ENCODE results near the gene F2RL2. TPM values are rescaled to one million over a fixed set of nuclear protein-coding genes. Genes with fewer than 3 reads are reported as not detected.

The F2RL2 gene
- total and polyA plus RNA-seq, 2 of the 4 experiments (the other 2 are of a cell fraction), result 21.7 to 32.8 TPM

GRCh38 chr5:76664079-76664478 lies 40.9 kb upstream of the F2RL2 start:
- Histone ChIP-seq H2BK5ac (ENCODE audit: low read depth, low read length, poor library complexity, severe bottlenecking) (no peak overlapping the region), H3K4ac (ENCODE audit: low read depth, low read length) (no peak overlapping the region), H3K18ac (ENCODE audit: low read depth, low read length) (no peak overlapping the region), H3K56ac (ENCODE audit: extremely low read depth, insufficient read depth, low read length) (no peak overlapping the region), H3K9ac (ENCODE audit: low read depth, low read length) (no peak overlapping the region), H3K23ac (ENCODE audit: low read depth, low read length) (no peak overlapping the region), H2AFZ (replicated peaks; ENCODE audit: low read length, poor library complexity) (no peak overlapping the region), H3K4me1 (ENCODE audit: control insufficient read depth, insufficient read depth, low read length) (peaks cover 3% of the 10 kb centered on the region; the same call in 1 of the 2 replicates), H3K9me1 (ENCODE audit: insufficient read depth, low read length) (no peaks in the 10 kb centered on the region), H3K14ac (replicated peaks; ENCODE audit: low read depth, low read length) (no peak overlapping the region), H3K9me3 (ENCODE audit: control insufficient read depth, insufficient read depth, low read length) (no peaks in the 10 kb centered on the region), H3K4me3 (ENCODE audit: insufficient read depth, low read depth, low read length) (no peak overlapping the region), H3K27me3 (ENCODE audit: control insufficient read depth, insufficient read depth, low read length) (no peaks in the 10 kb centered on the region), H2BK20ac (ENCODE audit: low read depth, low read length) (no peak overlapping the region), H4K20me1 (ENCODE audit: insufficient read depth, low read length) (no peaks in the 10 kb centered on the region), H2BK15ac (ENCODE audit: low read depth, low read length) (no peak overlapping the region), H3K4me2 (ENCODE audit: low read depth, low read length) (no peak overlapping the region), H2AK9ac (replicated peaks; ENCODE audit: low read depth, low read length, poor library complexity) (no peak overlapping the region), H3K27ac (ENCODE audit: insufficient read depth, low read length) (no peak overlapping the region), H3K79me1 (ENCODE audit: low read depth in 1 of 2, low read length in 2 of 2) (no peaks in the 10 kb centered on the region), H2BK120ac (ENCODE audit: low read depth, low read length) (no peak overlapping the region), H2AK5ac (ENCODE audit: low read depth, low read length) (no peak overlapping the region), H4K5ac (ENCODE audit: low read depth, low read length) (no peak overlapping the region), H4K91ac (ENCODE audit: insufficient read depth, low read depth, low read length) (no peak overlapping the region), H4K8ac (ENCODE audit: low read depth in 2 of 2, low read length in 2 of 2) (no peak overlapping the region), H3K36me3 (ENCODE audit: control insufficient read depth, insufficient read depth, low read length) (no peaks in the 10 kb centered on the region)
- ATAC-seq (ENCODE audit: low read depth) (no peak), DNase-seq (no peak)
- dilution Hi-C loops (cut with HindIII; ENCODE audit: low sequenced_read_pairs, unreplicated experiment), result no loop called here
- POLR2A ChIA-PET (ENCODE audit: unreplicated experiment), result no interaction called here
- intact Hi-C loops (cut with micrococcal nuclease), result no loop called here
- WGBS, 2 experiments (ENCODE audit: extremely low coverage in 2 of 2, insufficient read length in 1 of 2), result no CpG with 5 or more reads among the region's 6 CpGs
- CTCF ChIA-PET, result no interaction called here
- no TSS peak for BruUV-seq (replicated peaks)
- TF ChIP-seq CEBPB (IDR thresholded peaks at IDR 0.05; ENCODE audit: low read depth, low read length) (no peak), ELK1 (IDR thresholded peaks at IDR 0.05; ENCODE audit: borderline replicate concordance, low read depth, low read length) (no peak)
- in situ Hi-C loops (cut with MboI; ENCODE audit: low sequenced_read_pairs), result no loop called here

Measured in IMR-90 (cell line).